ENCODE data around the gene NTNG1. TPM values are rescaled to one million over a fixed set of nuclear protein-coding genes. Genes with fewer than 3 reads are reported as not detected.

Gene NTNG1
- total and polyA plus RNA-seq, 2 of the 8 experiments (the other 6 are each of a cell fraction or from before 2014, with no cell fraction given) = 1.2 to 4.1 TPM

DNA sequence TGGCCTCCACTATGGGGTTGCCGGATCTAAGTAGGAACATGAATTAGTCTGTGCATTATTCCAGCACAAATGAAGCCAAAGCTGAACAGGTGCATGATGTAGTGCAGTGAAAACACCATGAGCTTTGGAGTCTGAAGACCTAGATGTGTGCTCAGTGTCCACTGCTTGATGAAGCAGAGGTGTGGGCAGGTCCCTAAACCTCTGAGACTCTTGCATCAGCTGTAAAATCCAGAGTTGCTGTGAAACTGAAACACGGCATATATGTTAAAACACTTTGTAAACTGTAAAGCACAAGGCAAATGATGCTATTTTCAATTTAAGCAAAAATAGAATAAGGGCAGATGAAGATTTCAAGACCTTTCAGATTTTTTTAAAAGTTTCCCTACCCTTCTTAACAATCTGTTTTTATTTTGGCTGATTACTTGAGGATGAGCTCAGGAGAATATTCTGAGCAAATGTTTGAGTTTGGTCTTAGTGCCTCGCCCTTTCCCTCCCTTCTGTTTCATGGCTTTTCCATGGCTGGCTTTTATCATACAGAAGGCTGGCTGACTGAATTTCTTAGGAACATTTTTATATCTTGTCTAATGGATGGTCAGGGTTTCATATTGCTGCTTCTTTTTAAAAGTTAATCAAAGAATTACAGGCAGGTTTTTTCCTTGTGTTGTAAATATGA lies 221.8 kb downstream of the NTNG1 start:
- peaks cover 0 to 4% (median 3%) of the 10 kb centered on the region in 4 experiments; a peak in 1 of 7 replicates for H3K4me1 ChIP-seq (replicated peaks in 1 of 4; ENCODE audit: control insufficient read depth in 3 of 4, insufficient read depth in 4 of 4, low read length in 3 of 4)
- H3K56ac ChIP-seq (replicated peaks; ENCODE audit: insufficient read length, low read depth, low read length) = no peak overlapping the region
- no peaks in the 10 kb centered on the region for H3K79me2 ChIP-seq (ENCODE audit: control insufficient read depth in 1 of 2, insufficient read depth in 2 of 2, low read length in 2 of 2)
- no peaks in the 10 kb centered on the region for H3K9me3 ChIP-seq (ENCODE audit: insufficient read depth in 2 of 2, low read depth in 1 of 2, low read length in 1 of 2)
- POLR2A ChIA-PET (ENCODE audit: partially characterized antibody) = no interaction called here
- H2AK5ac ChIP-seq (ENCODE audit: low read depth, low read length) = no peak overlapping the region
- no peak overlapping the region for H3K4me2 ChIP-seq (ENCODE audit: insufficient read depth in 1 of 2, low read depth in 2 of 2, low read length in 2 of 2)
- 0 out of 2 replicates have a peak overlapping the region, but pooled peaks have one; percentile 41 for H2AFZ ChIP-seq (ENCODE audit: low read length)
- no peak overlapping the region for H4K91ac ChIP-seq (replicated peaks; ENCODE audit: insufficient read length, low read length)
- H3K23me2 ChIP-seq (ENCODE audit: low read depth, low read length) = no peaks in the 10 kb centered on the region
- H3K23ac ChIP-seq (ENCODE audit: insufficient read length) = no peak overlapping the region
- H2BK5ac ChIP-seq (ENCODE audit: low read depth, low read length) = no peak overlapping the region
- no peaks in the 10 kb centered on the region for H3K27me3 ChIP-seq (replicated peaks in 1 of 4; ENCODE audit: control insufficient read depth in 3 of 4, extremely low read depth in 1 of 4, insufficient read depth in 3 of 4, low read length in 3 of 4)
- CTCF ChIA-PET (ENCODE audit: partially characterized antibody) = no interaction called here
- no peaks in the 10 kb centered on the region for H3K36me3 ChIP-seq (ENCODE audit: control insufficient read depth in 2 of 4, insufficient read depth in 4 of 4, low read length in 3 of 4)
- H3K27ac ChIP-seq (ENCODE audit: low read depth, low read length) = no peak overlapping the region
- H3K14ac ChIP-seq (ENCODE audit: insufficient read length) = no peak overlapping the region
- no peak overlapping the region for H3K18ac ChIP-seq (ENCODE audit: extremely low read depth, low read length)
- H3K4ac ChIP-seq (replicated peaks; ENCODE audit: insufficient read length, low read depth, low read length) = no peak overlapping the region
- no peak overlapping the region for H4K5ac ChIP-seq (ENCODE audit: insufficient read length, low read depth, low read length)
- no peak overlapping the region for H2BK12ac ChIP-seq (ENCODE audit: low read depth, low read length)
- 82% methylated on average over 3 of the region's 3 CpGs; no CpG with 5 or more reads in 1 of the 2 experiments for WGBS, 2 experiments (ENCODE audit: extremely low coverage in 1 of 2, insufficient coverage in 1 of 2, insufficient read length in 1 of 2, insufficient replicate concordance in 2 of 2, low coverage in 1 of 2, low lambda C conversion rate in 2 of 2, missing lambda C conversion rate in 1 of 2)
- no peaks in the 10 kb centered on the region for H4K20me1 ChIP-seq (replicated peaks in 1 of 2; ENCODE audit: control insufficient read depth in 1 of 2, insufficient read depth in 2 of 2, low read length in 2 of 2)
- H3K4me3 ChIP-seq (ENCODE audit: extremely low read depth in 1 of 4, insufficient read depth in 2 of 4, low read depth in 3 of 4, low read length in 4 of 4) = no peak overlapping the region
- no peak overlapping the region for H4K8ac ChIP-seq (ENCODE audit: extremely low read depth, insufficient read depth, low read length)
- no peak overlapping the region for H3K9ac ChIP-seq (replicated peaks in 1 of 4; ENCODE audit: extremely low read depth in 1 of 4, low read depth in 3 of 4, low read length in 3 of 4)
- H2BK120ac ChIP-seq (replicated peaks; ENCODE audit: low read depth, low read length) = no peak overlapping the region
- FAIRE-seq (no peak), DNase-seq (ENCODE audit: low read depth in 1 of 2, low spot score in 2 of 2) (no peak)
- no peaks in the 10 kb centered on the region for H3K79me1 ChIP-seq (ENCODE audit: low read depth, low read length)
- no peak overlapping the region for H2BK20ac ChIP-seq (ENCODE audit: low read length)
- no peak overlapping the region for H2BK15ac ChIP-seq (ENCODE audit: low read length)
- TF ChIP-seq RAD21 (IDR thresholded peaks at IDR 0.05 in 1 of 2, conservative IDR thresholded peaks at IDR 0.05 in 1 of 2; ENCODE audit: low read depth in 2 of 2, low read length in 2 of 2) (no peak), KDM1A (IDR thresholded peaks at IDR 0.05; ENCODE audit: borderline replicate concordance, low read length) (no peak), KDM5A (IDR thresholded peaks at IDR 0.05; ENCODE audit: low read length) (no peak), CHD1 (IDR thresholded peaks at IDR 0.05; ENCODE audit: low read depth, low read length) (no peak), EGR1 (IDR thresholded peaks at IDR 0.05; ENCODE audit: borderline replicate concordance, low read depth, low read length) (no peak), HDAC6 (IDR thresholded peaks at IDR 0.05; ENCODE audit: low read depth, low read length) (no peak), BRCA1 (IDR thresholded peaks at IDR 0.05; ENCODE audit: low read depth, low read length) (no peak)
